HG03159 (cell line): ENCODE data around the gene AQP10.
"Not testable (repeated sequence)": the region's sequence is repeated elsewhere in the genome, so short reads cannot be mapped to it uniquely, and the experiment has no call there.

ENCODE experiments used
- ATAC-seq: cut with Tn5 transposase; IDR thresholded peaks from one replicate; pipeline ENCODE4 v1.9.1; 2021; ENCODE audit warnings: mild to moderate bottlenecking, moderate library complexity; ENCODE audit not compliant: unreplicated experiment

The AQP10 gene

DNA sequence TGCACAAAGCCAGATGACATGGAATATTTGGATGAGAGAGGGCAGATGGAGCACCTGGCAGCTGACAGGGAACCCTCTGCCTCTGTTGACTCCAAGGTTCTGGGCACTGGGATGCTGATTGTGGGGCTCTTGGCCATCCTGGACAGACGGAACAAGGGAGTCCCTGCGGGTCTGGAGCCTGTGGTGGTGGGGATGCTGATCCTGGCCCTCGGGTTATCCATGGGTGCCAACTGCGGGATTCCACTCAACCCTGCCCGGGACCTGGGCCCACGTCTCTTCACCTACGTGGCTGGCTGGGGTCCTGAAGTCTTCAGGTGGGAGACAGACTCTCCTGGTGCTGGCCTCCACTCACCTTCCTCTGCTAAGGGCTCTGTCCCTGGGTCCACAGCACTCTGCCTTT lies 2.6 kb downstream of the AQP10 start:
- ATAC-seq: no peak

DNA sequence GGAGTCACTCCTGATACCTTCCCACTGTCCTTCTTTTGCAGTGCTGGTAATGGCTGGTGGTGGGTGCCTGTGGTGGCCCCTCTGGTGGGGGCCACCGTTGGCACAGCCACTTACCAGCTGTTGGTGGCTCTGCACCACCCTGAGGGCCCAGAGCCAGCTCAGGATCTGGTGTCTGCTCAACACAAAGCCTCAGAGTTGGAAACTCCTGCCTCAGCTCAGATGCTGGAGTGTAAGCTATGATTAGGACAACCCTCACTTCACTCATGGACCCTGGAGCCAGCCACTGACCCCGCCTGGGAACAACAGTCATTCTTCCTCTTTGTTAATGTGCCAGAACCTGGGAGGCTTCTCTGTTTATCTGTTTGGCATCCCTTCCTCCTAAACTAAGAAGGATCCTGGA lies 3.3 kb downstream of the AQP10 start:
- no peak for ATAC-seq

DNA sequence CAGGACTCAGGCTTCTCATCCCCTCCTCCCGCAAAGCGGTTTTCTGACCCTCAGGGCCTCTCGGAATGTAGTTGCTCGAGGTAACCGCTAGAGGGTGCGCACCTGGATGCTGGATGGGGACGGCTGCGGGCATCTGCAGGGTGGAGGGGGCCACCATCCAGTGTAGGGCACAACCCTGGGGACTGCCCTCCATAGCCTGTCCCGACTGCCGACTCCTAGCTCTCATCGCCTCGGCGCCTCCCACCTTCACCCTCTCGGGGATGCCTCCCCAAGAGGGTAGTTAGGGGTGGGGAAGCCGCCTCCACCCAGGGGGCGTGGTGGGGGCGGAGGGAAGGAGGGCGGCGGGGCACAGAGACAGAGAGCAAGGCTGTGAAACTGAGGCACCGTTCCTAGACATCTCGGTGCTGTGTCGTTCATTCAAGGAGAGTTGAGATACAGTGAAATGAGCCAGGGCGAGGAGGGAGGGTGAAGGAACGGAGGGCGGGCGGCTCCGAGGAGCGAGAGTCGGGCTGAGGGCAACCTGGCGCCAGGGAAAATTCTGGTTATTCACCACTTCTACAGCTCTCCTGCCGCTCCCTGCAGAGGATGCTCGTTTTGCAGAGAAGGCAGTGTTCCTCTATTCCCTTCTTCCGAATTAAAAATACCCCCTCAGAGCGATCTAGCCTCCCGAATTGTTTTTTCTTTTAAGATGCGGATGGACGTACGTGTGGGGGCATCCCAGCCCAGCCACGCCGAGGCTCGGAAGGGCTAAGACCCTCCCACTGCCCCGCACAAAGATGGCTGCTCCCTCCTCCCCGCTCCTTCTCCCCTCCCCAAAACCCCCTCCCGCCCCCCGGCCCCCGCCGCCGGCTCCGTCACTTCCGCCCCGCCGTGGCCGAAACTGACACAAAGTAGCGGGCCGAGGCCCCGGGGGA lies 4.0 kb downstream of the AQP10 start, which contains the start of gene ATP8B2:
ATP8B2 (plus strand) TSS at position 857 of the 914 bp plus-strand sequence. CDS start 2,617 bp downstream, outside the sequence.
- no peak for ATAC-seq

DNA sequence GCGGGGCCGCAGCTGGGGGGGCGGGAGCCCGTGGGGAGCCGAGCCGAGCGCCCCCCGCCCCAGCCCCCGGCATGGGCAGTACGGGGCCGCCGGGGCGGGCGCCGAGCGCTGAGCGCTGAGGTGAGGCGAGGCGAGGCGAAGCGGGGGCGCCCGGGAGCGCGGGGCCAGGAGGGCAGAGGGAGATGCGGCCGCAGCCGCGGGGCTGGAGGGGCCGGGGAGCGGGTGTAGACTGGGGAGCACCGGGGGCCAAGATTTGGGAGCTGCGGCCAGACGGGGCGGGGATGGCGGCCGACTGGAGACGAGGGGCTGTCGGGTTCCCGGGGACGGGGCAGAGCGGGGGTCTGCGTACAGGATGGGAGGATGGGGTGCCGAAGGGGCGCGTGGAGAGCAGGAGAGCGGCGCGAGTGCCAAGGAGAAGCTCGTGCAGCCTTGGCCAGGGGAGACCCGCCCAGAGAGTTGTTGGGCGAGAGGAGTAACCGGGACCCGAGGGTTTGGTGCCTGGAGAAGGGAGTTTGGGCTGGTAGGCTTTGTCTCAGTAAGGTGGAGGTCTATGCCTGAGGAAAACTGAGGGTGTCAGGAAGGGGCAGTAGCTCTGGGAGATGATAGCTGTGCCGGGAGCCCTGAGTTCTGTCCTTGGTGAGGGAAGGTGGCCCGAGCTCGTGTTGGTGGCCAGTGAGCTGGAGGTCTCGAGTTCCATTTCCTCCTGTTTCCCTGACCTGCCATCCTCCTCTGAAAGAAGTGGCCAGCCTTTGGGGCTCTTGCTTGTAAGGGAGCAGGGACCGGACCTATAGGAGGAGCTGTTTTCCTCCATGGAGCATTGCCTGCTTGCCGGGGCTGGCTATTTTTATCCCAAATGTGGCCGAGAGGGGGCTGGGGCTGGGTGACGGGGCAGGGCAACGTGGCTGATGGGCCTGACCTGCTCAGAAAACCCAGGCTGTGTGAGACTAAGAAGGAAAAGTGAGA lies 5.0 kb downstream of the AQP10 start:
- ATAC-seq: no peak

DNA sequence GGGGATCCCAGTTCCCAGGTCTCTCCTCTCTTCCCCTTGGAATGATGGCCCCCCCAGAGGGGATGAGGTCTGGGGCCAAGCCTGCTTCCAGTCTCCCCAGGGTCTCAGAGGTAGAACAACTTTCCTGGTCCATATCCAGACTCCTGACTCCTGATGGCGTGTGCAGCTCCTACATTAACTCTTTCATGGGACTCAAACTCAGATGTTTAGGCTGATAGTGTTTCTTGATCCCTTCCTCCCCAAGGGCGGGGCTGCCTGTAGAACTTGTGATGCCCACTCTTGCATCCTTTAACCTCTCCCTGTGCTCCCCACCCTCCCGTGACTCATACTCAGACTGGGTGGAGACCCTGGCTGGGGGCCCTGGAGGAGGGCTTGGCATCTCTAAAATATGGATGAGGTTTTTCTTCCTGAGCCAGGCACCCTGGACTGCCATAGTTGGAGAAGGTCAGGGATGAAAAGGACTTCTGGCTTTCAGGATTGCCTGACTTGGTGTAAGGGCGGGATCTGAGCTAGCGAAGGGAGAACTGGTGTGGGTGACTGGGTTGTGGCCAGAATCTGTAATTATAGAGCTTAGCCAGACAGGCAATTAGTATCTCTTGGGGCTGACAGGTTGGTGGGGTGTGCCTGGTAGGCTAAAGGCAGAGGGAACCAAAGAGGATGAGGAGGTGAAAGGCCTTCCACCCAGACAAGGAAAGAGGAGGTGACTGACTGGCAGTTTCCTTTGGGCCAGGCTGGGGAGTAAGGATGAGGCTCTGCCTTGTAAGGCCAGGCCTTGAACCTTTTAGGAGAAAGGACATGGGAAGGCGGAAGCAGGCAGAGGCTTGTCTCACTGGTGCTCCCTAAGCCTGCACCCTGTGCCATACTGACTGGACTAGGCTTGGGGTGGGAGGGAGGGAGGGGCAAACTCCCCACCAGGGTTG lies 5.9 kb downstream of the AQP10 start:
- no peak for ATAC-seq

DNA sequence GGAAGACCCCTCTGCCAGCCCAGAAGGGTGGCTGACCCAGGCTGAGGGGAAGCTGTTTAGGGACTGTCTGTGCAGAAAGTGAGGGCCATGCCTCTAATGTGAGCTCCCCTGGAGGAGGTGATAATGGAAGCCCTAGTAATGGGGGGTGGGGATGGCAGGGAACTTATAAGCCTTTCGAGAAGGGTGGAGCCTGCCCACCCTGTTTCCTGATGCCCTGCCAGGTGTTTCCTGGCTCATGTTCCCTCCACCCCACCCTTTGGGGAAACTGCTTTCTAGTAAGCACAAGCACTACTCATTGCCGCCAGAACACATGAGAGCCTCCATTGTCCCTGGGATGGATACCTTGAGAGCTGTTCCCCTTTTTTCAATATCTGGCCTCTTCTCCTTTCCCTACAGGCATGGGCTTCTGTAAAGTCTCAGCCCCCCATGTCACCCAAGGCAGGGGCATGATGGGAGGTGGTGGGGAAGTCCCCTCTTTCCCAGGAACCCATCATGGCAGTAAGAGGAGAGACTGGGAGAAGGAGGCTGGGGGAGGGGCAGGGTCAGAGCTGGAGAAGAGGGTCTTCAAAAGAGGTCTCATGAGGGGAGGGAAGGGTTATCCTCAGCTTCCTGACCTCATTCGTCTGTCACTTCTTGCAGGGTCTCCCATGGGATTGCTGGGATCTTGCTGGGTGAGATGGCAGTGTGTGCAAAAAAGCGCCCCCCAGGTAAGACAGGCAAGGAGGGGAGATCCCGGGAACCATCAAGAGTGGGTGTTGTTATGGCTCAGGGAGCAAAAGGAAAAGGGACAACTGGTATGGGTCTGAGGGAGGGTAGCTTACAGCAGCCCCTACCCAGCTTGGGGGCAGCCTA lies 6.8 kb downstream of the AQP10 start:
- no peak for ATAC-seq

DNA sequence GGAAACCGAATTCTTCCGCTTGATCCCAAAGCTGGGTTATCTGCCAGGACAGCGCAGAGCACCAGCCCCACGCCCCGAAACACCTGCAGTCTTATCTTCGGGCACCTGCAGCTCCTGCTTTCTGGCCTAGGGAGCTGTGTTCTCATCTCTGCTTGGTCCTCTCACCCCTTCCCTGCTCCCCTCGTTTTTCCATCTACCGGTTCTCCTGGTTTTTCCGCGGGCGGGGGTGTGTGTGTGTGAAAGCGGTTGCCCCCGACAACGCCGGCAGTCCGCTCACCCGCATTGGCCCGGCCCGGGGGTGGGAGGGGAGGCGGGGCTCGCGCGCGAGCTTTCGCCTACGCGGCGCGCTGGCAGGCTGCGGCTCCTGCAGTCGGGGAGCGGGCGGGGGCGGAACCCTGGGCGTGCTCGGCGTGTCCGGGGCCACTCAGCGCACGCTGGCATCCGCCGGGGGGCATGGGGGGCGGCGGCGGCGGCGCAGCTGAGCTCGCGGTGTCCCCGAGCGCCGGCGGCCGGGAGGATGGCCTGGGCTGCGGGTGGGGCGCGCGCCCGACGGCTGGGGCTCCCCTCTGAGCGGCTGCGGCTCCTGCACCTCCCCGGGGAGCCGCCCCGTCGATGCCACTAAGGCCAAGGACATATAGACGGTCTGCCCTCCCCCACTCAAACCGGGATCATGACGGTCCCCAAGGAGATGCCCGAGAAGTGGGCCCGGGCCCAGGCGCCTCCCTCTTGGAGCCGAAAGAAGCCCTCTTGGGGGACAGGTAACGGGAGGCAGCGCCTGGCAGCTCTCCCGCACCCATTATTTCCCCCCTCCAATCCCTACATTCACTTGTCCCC lies 7.6 kb downstream of the AQP10 start:
- no peak for ATAC-seq

DNA sequence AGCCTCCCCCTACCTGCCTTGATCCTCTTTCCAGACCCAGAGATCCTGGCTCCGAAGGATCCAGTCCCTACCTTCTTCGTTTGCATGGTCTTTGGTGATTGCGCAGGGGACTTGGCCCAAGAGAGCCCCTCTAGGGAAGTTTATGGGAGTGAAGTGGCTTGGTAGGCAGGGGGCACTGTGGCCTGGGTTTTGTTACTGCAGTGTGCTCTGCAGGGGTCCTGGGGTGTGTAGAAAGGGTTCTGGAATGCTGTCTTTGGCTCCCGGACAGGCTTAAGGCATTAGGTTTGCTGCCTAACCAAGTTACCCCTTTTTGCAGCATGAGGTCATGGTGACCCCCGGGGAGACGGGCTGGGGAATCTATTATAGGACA lies 8.2 kb downstream of the AQP10 start:
- no peak for ATAC-seq

DNA sequence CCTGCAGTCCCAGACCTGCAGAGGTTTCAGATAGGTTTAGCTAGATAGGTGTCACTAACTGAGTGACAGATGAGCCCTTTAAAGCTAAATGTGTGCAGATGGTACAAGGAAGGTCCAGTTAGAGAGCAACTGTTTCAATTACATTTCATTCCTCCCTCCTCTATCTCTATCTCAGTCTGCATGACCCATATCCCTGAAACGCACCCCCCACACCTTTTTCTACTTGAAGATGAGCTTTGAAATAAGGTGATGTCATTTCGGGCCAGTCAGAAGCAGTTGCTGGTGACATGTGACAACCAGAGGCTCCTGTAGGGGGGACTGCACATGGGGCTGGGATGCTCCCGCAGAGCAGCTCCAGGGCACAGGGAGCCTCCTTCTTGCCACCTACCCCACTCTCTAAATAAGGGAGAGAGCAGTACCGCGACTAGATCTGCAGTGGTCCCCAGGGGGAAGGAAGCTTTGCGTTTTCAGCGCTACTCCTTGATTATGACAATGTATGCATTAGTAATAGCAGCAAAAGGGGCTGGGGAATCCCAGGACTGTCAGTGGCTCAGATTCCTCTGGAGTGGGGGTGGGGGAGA lies 8.7 kb downstream of the AQP10 start:
- no peak for ATAC-seq

DNA sequence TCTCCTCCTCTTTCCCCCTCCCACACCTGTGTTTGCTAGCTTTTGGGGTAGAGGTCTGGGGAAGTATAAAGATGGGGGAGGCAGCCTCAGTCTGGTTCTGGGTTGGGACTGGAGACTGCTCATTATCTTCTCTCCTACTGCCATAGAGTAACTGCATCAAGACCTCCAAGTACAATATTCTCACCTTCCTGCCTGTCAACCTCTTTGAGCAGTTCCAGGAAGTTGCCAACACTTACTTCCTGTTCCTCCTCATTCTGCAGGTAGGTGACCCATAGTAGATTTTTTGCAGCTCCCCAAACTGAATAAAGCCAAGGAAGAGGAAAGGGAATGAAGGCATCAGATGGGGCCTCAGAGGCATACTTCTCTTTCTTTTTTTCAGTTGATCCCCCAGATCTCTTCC lies 9.8 kb downstream of the AQP10 start:
- no peak for ATAC-seq

DNA sequence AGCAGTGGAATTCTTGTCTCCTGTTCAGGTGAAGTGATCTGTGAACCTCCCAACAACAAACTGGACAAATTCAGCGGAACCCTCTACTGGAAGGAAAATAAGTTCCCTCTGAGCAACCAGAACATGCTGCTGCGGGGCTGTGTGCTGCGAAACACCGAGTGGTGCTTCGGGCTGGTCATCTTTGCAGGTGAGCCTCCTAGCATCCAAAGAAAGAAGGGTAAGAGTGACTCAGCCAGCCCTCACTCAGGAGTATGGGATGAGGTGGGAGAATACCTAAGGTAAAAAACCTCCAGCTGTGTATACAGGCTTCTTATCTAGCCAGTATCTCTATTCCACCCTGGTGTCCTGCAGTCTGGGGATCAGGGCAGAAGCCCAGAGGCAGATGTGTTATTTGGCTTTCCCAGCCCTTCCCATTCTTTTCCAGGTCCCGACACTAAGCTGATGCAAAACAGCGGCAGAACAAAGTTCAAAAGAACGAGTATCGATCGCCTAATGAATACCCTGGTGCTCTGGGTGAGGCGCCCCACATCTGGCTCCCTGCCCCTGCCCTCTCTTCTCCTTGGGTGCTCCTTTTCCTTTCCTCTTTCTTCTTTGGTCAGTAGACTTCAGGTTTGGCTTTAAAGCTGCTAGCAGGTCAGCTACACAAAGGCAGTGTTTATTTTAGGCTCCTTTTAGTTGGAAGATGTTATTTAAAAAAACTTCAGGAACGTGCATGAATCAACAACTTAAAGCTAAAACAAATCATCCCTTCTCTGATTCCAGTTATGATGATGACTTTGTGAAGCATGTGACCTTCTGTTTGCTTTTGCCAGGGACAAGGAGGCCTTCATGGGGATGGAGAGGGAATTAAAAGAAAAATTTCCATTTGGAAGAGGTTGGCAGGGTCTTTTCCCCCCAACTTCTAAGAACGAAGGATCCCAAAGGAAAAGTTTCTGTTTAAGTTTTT lies 13.5 kb downstream of the AQP10 start:
- ATAC-seq: no peak

DNA sequence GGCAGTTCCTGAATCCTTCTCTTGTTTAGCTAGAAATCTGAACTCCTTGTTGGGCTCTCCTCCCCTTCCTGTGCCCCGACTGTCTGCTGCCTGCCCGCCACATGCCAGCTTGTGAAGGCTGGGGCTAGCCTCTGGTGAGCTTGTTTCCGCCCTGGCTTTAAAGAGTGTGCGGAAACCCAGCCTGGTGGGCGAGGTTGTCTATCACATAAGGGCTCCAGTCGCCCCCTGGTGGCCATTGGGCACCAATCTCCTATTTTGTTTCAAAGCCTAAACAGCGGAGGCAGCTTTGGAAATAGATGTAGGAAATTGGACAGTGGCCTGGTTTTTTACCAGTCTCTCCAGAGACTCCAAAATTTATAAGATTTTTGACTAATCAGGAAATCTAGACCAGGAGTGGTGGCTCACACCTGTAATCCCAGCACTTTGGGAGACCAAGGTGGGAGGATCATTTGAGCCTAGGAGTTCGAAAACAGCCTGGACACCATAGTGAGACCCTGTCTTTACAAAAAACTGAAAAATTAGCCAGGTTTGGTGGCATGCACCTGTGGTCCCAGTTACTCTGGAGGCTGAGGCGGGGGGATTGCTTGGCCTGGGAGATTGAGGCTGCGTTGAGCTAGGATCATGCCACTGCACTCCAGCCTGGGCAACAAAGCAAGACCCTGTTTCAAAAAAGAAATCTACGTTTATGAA lies 14.3 kb downstream of the AQP10 start:
- ATAC-seq: peak; percentile 57

DNA sequence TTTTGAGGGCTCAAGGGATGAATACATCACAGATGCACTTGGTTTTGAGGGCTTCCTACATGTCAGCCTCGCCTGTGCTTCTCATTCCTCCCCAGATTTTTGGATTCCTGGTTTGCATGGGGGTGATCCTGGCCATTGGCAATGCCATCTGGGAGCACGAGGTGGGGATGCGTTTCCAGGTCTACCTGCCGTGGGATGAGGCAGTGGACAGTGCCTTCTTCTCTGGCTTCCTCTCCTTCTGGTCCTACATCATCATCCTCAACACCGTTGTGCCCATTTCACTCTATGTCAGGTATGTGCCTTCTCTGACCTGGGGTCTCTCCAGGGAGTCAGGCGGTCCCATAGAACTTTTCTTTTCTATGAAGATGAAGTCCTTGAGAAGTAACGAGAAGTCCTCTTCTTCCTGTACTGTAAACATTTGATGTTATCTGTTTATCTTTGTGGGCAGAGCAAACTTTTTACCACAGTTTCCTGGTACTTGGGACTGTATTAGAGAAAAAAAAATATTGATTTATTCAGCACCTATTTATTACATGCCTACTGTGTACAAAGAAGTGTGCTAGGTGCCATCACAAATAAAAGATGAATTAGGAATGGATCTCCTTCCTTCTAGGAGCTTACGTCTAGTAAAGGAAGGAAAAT lies 16.5 kb downstream of the AQP10 start:
- no peak for ATAC-seq

DNA sequence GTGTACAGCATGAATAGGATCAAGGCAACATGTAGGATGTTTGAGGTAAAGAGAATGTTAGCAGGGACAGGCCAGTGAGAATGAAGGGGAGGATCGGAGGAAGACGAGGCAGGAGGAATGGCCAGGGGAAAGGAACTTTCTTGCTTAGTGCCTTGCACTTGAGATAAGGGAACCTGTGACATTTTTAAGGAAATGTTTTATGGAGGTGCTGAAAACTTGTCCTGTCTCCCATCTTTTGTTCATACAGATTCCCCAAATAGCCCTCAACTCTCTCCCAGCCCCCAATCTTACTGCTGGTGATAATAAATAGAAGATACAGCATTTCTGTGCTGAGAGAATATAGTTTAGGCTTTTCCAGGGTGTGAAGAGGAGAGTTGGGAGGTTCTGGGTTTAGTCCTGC lies 18.0 kb downstream of the AQP10 start:
- ATAC-seq: no peak

DNA sequence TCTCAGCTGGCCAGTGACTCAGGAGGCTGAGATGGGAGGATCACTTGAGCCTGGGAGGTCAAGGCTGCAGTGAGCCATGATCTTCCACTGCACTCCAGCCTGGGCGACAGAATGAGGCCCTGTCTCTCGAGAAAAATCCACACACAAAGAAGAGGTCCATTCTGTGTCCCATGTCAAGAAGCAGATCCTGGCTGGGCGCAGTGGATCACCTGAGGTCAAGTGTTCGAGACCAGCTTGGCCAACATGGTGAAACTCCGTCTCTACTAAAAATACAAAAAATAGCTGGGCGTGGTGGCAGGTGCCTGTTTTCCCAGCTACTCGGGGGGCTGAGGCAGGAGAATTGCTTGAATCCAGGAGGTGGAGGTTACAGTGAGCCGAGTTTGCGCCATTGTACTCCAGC lies 20.5 kb downstream of the AQP10 start:
- not testable (repeated sequence) for ATAC-seq

DNA sequence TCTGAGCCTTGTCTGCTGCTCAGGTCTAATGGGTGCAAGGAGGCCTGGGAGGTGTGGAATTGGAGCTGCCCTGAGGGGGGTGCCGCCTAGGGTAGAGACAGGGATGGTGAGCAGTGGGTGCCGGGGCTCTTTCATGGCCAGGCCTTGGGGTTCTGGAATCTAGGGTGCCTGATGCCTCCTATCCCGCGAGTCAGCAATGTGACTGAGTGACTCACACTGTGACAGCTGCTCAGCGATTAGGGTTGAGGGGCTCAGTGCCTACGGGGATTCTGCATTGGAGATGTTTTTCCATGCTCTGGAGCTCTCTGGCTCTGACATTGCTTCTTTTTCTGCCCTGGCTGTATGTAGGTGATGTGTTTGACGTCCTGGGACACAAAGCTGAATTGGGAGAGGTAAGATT lies 21.2 kb downstream of the AQP10 start:
- ATAC-seq: no peak
